Measurements from ENCODE around the gene ADAMTS7. TPM values are rescaled to one million over a fixed set of nuclear protein-coding genes. Genes with fewer than 3 reads are reported as not detected.
"Not testable (repeated sequence)": the region's sequence is repeated elsewhere in the genome, so short reads cannot be mapped to it uniquely, and the experiment has no call there.

The ADAMTS7 gene
- total RNA-seq, 1 donor from 2014 or later: 13.2 TPM

- DNase-seq (ENCODE audit: low spot score): not testable (repeated sequence)
These were observed 31.3 kb downstream of the ADAMTS7 start for GRCh38 chr15:78779975-78780374.

- DNase-seq (ENCODE audit: low spot score): not testable (repeated sequence)
These were observed 32.0 kb downstream of the ADAMTS7 start for GRCh38 chr15:78779176-78779785.

- DNase-seq (ENCODE audit: low spot score): no peak
These were observed 32.8 kb downstream of the ADAMTS7 start for GRCh38 chr15:78778422-78778821.

DNA sequence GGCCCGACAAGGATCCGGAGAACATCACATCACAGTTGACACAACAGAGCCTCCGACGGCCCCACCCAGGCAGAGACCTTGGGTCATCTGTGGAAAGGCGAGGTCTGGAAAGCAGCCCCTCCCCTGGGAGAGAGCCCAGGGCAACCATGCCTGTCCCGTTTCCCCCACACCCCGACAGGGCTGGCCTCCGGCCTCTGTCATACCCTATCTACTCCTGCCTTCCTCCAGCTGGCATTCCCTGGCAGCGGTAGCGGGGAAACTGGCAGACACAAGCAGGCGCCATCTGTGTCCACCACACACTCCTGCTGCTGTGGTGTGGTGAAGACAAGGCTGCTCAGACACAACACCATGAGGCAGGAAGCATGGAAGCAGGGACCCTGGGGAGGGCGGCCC is 33.3 kb downstream of the ADAMTS7 start:
- DNase-seq (ENCODE audit: low spot score): not testable (repeated sequence)

DNA sequence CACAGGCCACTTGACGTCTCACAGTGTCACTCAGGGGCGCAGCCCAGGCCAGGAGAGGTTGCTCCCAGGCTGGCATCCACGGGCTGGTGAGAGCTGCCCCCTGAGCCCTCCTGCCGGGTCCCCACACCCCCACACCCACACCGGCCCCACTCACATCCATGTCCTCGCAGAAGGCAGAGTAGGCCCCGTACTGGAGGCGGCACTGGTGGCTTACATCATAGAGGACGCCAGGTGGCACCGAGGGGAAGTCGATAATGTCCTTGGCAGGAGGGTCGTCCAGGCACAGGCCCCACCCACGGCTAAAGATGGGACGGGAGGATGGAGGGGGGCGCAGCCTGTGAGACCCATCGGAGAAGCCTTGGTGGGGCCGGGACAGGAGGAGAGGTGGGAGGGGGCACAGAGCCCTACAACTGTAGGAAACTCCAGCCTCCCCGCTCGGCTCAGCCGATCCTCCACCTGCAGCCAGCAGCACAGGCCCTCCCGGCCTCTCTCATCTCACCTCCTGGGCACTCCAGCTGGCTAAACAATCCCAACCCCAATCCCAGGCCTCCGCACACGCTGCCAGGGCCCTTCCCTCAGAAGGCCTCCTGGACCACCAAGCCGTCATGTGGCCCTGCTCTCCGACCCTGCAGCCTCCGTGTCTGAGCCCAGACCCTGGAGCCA is 33.8 kb downstream of the ADAMTS7 start:
- not testable (repeated sequence) for DNase-seq (ENCODE audit: low spot score)

GRCh38 chr15:78776046-78776925 is 35.0 kb downstream of the ADAMTS7 start:
- DNase-seq (ENCODE audit: low spot score): not testable (repeated sequence)

DNA sequence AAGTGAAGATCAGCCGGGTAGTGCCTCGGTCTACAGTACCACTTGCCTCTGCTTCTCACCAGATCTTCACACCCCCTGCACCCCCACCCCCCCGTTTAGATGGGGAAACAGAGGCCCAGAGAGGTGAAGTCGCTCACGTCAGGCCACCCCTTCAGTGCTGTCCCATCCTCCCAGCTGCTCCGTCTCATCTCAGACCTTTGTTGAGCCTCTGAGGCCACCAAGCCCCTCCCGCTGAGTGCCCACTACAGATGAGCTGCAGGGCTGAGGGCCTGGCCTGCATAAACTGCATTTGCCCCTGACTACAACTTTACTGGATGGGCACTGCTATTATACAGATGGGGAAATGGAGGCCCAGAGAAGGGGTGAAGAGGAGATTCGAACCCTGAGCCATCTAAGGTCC is 35.8 kb downstream of the ADAMTS7 start:
- DNase-seq (ENCODE audit: low spot score): no peak

DNA sequence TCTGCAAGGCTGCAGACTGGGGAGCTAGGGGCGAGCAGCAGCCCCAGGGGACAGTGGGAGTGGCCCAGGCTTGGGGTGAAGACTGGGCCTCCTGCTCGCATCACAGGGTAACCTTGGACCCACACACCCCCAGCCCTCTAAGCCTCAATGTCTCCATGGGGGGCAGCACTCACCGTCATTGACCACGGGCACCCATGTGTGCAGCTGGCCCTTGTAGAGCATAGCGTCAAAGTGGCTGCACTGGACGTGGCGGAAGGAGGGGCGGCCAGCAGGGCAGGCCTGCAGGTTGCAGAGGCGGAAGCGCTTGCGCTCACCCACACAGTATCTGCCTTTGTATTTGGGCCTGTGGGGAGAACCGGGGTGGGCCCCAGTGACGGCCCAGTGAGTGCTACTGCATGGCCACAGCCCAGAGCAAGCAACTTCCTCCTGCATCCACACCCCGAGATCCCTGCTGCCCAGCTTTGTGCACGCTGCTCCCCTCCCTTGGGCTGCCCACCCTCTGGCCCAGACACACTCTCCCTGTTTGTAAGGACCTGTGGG is 36.7 kb downstream of the ADAMTS7 start:
- not testable (repeated sequence) for DNase-seq (ENCODE audit: low spot score)

- DNase-seq (ENCODE audit: low spot score): not testable (repeated sequence)
These were observed 37.4 kb downstream of the ADAMTS7 start for GRCh38 chr15:78773765-78774450.

GRCh38 chr15:78772738-78773137 is 38.5 kb downstream of the ADAMTS7 start:
- no peak for DNase-seq (ENCODE audit: low spot score)

DNA sequence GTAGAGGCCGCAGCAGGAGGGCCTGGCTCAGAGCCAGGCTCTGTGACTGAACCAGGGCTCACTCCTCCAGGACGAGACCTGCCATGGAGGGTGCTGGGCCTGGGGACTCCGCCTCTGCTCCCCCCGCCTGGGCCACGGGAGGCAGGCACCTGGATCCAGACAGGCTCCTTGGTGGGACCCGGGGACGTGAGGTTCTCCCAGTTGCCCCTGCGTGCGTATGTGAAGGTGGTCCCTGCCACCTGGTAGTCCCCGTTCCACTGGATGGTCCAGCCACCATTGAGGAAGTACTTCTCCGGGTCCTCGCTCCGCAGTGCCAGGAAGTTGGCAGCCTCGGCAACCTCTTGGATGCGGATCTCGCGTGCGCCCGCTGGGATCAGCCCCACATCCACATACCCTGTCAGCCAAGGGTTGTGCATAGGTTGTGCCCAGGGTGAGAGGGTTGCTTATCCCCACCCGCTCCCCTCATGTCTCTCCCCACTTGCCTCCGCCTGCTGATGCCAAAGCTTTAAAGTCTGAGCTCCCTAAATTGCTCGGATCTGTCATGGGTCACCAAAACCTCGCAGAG is 39.7 kb downstream of the ADAMTS7 start:
- DNase-seq (ENCODE audit: low spot score): not testable (repeated sequence)

DNA sequence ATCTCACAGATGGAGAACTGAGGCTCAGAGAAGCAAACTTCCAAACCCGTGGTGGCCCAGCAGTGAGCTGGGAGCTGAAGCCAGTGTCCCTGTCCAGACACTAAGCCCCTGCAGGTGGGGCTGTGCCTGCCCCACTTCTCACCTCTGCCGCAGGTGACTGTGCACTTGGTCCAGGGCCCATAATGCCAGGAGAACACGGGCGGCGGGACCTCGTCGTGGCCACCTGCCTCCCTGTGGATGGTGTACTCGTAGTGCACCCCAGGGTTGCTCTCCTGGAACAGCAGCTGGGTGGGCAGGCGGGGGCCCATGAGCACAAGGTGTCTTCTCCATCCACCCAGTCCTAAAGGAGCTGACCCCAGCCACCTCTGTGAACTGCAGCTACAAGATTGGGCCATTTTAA is 40.2 kb downstream of the ADAMTS7 start:
- DNase-seq (ENCODE audit: low spot score): not testable (repeated sequence)

DNA sequence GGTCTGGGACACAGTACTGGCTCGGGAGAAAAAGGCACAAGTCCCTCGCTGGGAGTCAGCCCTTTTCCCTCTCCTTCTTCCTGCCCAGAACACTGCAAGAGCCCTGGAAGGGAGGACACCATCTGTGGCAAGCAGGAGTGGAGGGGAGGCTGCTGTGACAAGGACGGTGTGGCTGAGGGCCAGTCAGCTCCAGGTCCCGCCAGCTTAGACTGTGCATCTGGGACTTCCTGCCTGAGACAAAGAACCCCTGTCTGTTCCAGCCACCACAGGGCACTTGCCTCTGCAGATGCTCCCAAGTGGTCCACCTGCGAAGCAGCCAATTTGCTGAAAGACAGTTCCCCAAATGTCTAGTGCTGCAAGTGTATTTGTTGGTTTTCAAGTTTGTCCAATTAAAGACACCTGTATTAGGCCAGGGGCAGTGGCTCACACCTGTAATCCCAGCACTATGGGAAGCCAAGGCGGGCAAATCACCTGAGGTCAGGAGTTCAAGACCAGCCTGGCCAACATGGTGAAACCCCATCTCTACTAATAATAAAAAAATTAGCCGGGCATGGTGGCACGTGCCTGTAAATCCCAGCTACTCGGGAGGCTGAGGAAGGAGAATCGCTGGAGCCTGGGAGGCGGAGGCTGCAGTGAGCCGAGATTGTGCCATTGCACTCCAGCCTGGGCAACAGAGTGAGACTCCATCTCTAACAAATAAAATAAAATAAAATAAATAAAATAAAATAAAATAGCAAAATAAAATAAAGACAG is 41.6 kb downstream of the ADAMTS7 start:
- DNase-seq (ENCODE audit: low spot score): not testable (repeated sequence)

DNA sequence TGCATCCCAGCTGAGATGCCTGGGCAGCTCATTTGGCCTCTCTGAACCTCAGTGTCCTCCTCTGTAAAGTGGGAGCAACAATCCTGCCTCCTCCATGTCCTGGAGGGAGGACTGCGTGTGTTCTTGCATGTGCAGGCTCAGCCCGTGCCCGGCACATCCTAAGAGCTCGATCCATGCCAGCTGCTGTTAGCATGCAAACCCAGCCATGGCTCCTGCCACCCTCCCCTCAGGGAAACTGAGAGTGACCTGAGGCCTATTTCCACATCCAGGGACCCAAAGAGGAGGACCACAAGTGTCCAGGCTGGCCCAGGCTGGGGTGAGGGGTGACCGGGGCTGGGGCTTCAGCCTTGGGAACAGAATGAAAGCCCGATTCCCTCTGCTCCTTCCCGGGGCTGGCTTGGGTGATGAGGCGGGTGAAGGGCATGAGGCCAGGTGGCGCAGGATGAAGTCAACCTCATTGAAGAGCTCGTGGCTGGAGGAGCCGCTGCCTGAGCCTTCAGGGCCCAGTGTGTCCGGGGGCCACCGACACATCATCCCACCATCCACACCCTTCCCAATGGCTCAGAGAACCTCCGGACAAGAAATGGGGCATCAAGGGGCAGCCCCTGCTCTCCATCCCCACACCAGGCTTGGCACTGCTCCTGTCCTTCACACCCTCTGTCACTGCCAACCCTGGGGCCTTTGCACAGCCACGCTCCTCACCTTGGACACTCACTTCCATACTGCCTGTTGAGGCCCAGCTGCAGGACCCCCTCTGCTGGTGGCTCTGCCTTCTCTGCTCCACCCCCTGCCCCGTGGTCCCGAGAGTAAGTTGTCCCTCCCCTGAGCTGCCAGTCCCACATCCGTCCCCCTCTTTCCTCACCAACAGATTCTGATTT is 42.5 kb downstream of the ADAMTS7 start:
- no peak for DNase-seq (ENCODE audit: low spot score)

DNA sequence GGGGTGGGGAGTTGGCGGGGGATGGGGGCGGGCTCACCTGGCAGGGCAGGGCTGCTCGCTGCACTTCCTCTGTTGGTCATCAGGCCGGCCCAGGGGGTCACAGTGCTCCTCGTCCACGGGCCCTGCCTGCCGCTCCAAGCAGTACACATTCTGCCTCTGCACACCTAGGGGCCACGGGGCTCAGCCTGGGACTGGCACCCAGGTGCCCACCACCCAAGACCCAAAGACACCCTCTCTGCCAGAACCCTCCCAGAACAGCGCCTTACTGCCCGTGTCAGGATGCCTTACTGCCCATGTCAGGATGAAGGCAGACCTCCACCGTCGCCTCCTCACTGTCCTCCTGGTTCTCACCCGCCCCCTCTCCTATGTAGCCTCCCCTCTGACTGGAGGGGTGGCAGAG is 43.2 kb downstream of the ADAMTS7 start:
- DNase-seq (ENCODE audit: low spot score): no peak

DNA sequence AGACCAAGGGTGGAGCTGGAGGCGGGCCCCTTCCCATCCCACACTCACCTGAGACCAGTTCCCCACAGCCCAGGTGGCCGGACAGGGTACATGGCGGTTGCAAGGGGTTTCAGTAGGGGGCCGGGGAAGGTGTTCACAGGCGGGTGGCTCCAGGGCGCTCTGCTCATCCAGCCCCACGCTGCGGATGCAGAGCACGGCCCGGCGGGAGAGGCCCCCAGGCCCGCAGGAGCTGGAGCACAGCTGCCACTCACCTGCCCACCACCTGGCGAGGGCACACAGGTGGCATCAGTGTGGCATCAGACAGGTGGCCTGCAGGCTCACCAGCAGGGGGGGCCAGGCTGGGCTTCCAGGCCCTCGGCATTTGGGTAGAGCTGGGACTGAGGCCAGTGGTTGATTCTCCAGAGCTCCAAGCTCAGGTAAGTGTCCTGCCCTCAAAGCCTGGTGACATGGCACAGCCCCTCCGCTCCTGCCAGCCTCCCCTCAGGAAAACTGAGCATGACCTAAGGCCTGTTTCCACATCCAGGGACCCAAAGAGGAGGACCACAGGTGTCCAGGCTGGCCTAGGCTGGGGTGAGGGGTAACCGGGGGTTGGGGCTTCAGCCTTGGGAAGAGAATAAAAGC is 43.8 kb downstream of the ADAMTS7 start:
- peak; percentile 73 for DNase-seq (ENCODE audit: low spot score)

GRCh38 chr15:78766641-78767071 is 44.6 kb downstream of the ADAMTS7 start:
- DNase-seq (ENCODE audit: low spot score): peak; percentile 72

DNA sequence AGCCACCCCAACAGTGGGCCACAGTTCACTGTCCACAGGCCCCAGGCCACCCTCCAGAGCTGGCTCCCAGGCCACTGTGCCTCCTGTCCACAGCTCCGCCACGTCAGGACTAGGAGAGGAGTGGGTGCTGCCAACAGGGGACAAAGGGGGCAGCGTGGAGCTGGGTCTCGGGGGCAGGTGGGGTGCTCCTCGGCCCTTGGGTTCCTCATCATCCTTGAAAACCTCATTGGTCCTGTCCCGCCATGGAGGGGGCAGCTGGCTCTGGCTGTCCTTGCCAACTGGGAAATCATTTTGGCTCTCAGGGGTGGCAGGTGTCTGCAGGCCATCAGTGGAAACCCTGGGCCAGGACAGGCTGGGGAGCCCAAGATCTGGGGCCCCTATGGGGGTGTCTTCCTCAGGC is 45.2 kb downstream of the ADAMTS7 start:
- peak; percentile 72 for DNase-seq (ENCODE audit: low spot score)
